Endothelial cell of umbilical vein (primary cell): ENCODE measurements around the gene KIN. TPM values are rescaled to one million over a fixed set of nuclear protein-coding genes. Genes with fewer than 3 reads are reported as not detected.

Experiments
- BruUV-seq: library from RNA; stranded (reverse); fragments of 400-500 nt; replicated peaks from 2 replicates; lab custom pipeline; 2021; lab: Mats Ljungman, UMichigan
- CTCF ChIA-PET: fragments of 300-600, 350-600 bp; sonication (Branson Sonifier 250); formaldehyde crosslinking; loops from one replicate; lab custom pipeline; 2021; ENCODE audit warnings: antibody characterized with exemption, inconsistent platforms; lab: Charles Lee
- POLR2A ChIA-PET: fragments of 300-600, 350-600 bp; sonication (Branson Sonifier 250); formaldehyde crosslinking; loops from one replicate; lab custom pipeline; 2021; ENCODE audit warnings: antibody characterized with exemption, inconsistent platforms; lab: Charles Lee
- DNase-seq: peaks from one replicate; pipeline ENCODE4 v3.0.0-alpha.2; 2011; ENCODE audit warnings: low read depth, low spot score
- FAIRE-seq: peaks from 2 replicates; lab custom pipeline; 2011; peaks lifted over from hg19 to GRCh38; lab: Jason Lieb, UNC
- H2AFZ ChIP-seq: 2 replicates; pipeline ENCODE4 v1.6.0; 2012; ENCODE audit warnings: low read depth, low read length, control low read depth, inconsistent platforms
- H3K27ac ChIP-seq: 2 replicates; pipeline ENCODE4 v1.5.1; 2011; ENCODE audit warnings: low read depth, mild to moderate bottlenecking, control low read depth, low read length, moderate library complexity; ENCODE audit not compliant: insufficient read depth
- H3K27me3 ChIP-seq, 2 experiments: 2 replicates each; pipeline versions ENCODE4 v1.6.0 to v1.6.1; 2011; ENCODE audit warnings: low read length in 2 of 2, mixed read lengths in 1 of 2; ENCODE audit not compliant: control insufficient read depth in 2 of 2, insufficient read depth in 2 of 2
- H3K36me3 ChIP-seq, 2 experiments: 2 replicates in 1 of 2; 3 replicates in 1 of 2; pipeline ENCODE4 v1.5.1; 2011; ENCODE audit warnings: low read length in 2 of 2, mild to moderate bottlenecking in 1 of 2, moderate library complexity in 1 of 2; ENCODE audit not compliant: control insufficient read depth in 2 of 2, insufficient read depth in 2 of 2; ENCODE audit errors: extremely low read depth in 1 of 2
- H3K4me1 ChIP-seq: 3 replicates; pipeline ENCODE4 v1.5.1; 2011; ENCODE audit warnings: mild to moderate bottlenecking, low read length; ENCODE audit not compliant: control insufficient read depth, insufficient read depth; ENCODE audit errors: extremely low read depth
- H3K4me2 ChIP-seq: 2 replicates; pipeline ENCODE4 v1.6.1; 2011; ENCODE audit warnings: low read length, control low read depth, mixed read lengths; ENCODE audit not compliant: insufficient read depth
- H3K4me3 ChIP-seq, 3 experiments: fragments of 200-600 bp in 1 of 3; sonication (generic), shearing (Covaris generic) in 1 of 3; replicated peaks in 1 of 3; 2 replicates each; pipeline ENCODE4 v1.5.1; 2011 to 2016; ENCODE audit warnings: control low read depth in 3 of 3, low read length in 3 of 3, mild to moderate bottlenecking in 2 of 3, inconsistent platforms in 1 of 3, low read depth in 1 of 3, moderate library complexity in 1 of 3; ENCODE audit not compliant: insufficient read depth in 1 of 3
- H3K79me2 ChIP-seq: 2 replicates; pipeline ENCODE4 v1.6.0; 2012; ENCODE audit warnings: low read length, inconsistent platforms; ENCODE audit not compliant: control insufficient read depth, insufficient read depth
- H3K9ac ChIP-seq: replicated peaks from 2 replicates; pipeline ENCODE3; 2011; ENCODE audit warnings: low read length, control low read depth; ENCODE audit not compliant: insufficient read depth; ENCODE audit errors: extremely low read depth
- H3K9me1 ChIP-seq: replicated peaks from 3 replicates; pipeline ENCODE4 v1.6.0; 2011; ENCODE audit warnings: mild to moderate bottlenecking, low read length; ENCODE audit not compliant: control insufficient read depth, insufficient read depth; ENCODE audit errors: extremely low read depth
- H3K9me3 ChIP-seq: replicated peaks from 2 replicates; pipeline ENCODE4 v1.5.1; 2012; ENCODE audit warnings: low read length, inconsistent platforms; ENCODE audit not compliant: control insufficient read depth, insufficient read depth
- H4K20me1 ChIP-seq: replicated peaks from 2 replicates; pipeline ENCODE3; 2011; ENCODE audit warnings: mild to moderate bottlenecking, low read length; ENCODE audit not compliant: control insufficient read depth, insufficient read depth; ENCODE audit errors: extremely low read depth
- CTCF ChIP-seq, 2 donors: IDR thresholded peaks; 1 replicate in 1 of 2; 2 replicates in 1 of 2; pipeline ENCODE4 v1.5.1; 2011; ENCODE audit warnings: low read length in 2 of 2, mild to moderate bottlenecking in 2 of 2, moderate library complexity in 2 of 2, control low read depth in 1 of 2, inconsistent platforms in 1 of 2, low read depth in 1 of 2; ENCODE audit not compliant: insufficient read depth in 1 of 2; ENCODE audit errors: extremely low read depth in 1 of 2
- EZH2 ChIP-seq: IDR thresholded peaks from 2 replicates; pipeline ENCODE4 v1.6.1; 2012; ENCODE audit warnings: borderline replicate concordance, low read depth, mild to moderate bottlenecking, moderate library complexity, low read length, inconsistent platforms; ENCODE audit not compliant: severe bottlenecking
- GATA2 ChIP-seq: IDR thresholded peaks from 2 replicates; pipeline ENCODE4 v1.7.0; 2011; ENCODE audit warnings: low read depth, mild to moderate bottlenecking, moderate library complexity, mixed read lengths, low read length; ENCODE audit not compliant: insufficient read length, insufficient read depth
- JUN ChIP-seq: IDR thresholded peaks from 2 replicates; pipeline ENCODE4 v1.6.1; 2011; ENCODE audit warnings: borderline replicate concordance, low read depth; ENCODE audit not compliant: insufficient read length, insufficient read depth
- dilution Hi-C: fragments of 300-500 bp; cut with MboI; formaldehyde crosslinking; loops from one replicate; pipeline ENCODE4 v1.15.0; 2019; ENCODE audit warnings: low sequenced_read_pairs; ENCODE audit not compliant: extremely low pct_ligation_motif_present
- intact Hi-C: fragments of 100-400 bp; cut with micrococcal nuclease; formaldehyde crosslinking; loops from one replicate; pipeline ENCODE4 v1.10.0; 2022
- polyA plus RNA-seq, 4 experiments: library from polyadenylated mRNA; depleted of rRNA in 3 of 4; stranded (reverse) in 3 of 4; unstranded in 1 of 4; fragments of >200 nt; gene quantifications; 2 replicates each; pipeline versions ENCODE4 v1.2.1 to v1.2.3, GENCODE V29; 2011 to 2012; ENCODE audit warnings: missing spikeins in 1 of 4
- total RNA-seq: library from RNA; stranded (reverse); gene quantifications from 2 replicates; pipeline ENCODE4 v1.2.3, GENCODE V29; 2021

Gene KIN
- total and polyA plus RNA-seq, 2 donors (not counting 3 experiments of a cell fraction or from before 2014, with no cell fraction given): 2.6 to 14.4 TPM

GRCh38 chr10:7776777-7777176, 11.0 kb downstream of the KIN start:
- TF ChIP-seq EZH2 (no peak), GATA2 (no peak), CTCF (IDR thresholded peaks at IDR 0.05; ENCODE audit: extremely low read depth in 1 of 2, insufficient read depth in 1 of 2, low read depth in 1 of 2, low read length in 2 of 2) (no peak), JUN (no peak)
- POLR2A ChIA-PET: interaction anchor here (0.5 to 0.7 kb wide), 3 partner anchors 24 to 75 kb away, joined by 3 to 5 read pairs (median 3); no protein-coding TSS in a partner anchor
- Histone ChIP-seq H3K9me1 (no peaks in the 10 kb centered on the region), H3K79me2 (peaks cover 13% of the 10 kb centered on the region), H3K27ac (no peak overlapping the region), H3K4me3 (no peak overlapping the region), H4K20me1 (no peaks in the 10 kb centered on the region), H3K4me2 (no peak overlapping the region), H3K9me3 (no peaks in the 10 kb centered on the region), H3K4me1 (peaks cover 12% of the 10 kb centered on the region), H3K27me3 (no peaks in the 10 kb centered on the region), H3K36me3 (peaks cover 4 to 9% of the 10 kb centered on the region in 2 experiments), H3K9ac (no peak overlapping the region), H2AFZ (no peak overlapping the region)
- intact Hi-C loops: no loop called here
- no TSS peak for BruUV-seq
- DNase-seq (no peak), FAIRE-seq (no peak)
- CTCF ChIA-PET: interaction anchor here (0.6 to 1.3 kb wide), 3 partner anchors 20 to 1239 kb away, joined by 3 read pairs; no protein-coding TSS in a partner anchor
- dilution Hi-C loops: no loop called here
